ENCODE data around the gene ATG16L1.
"Not testable (repeated sequence)": the region's sequence is repeated elsewhere in the genome, so short reads cannot be mapped to it uniquely, and the experiment has no call there.

The ATG16L1 gene

GRCh38 chr2:233329489-233330135, 78.1 kb downstream of the ATG16L1 start:
- Histone ChIP-seq H3K27me3 (no peaks in the 10 kb centered on the region), H3K4me3 (no peak overlapping the region), H4K20me1 (no peaks in the 10 kb centered on the region), H3K9me3 (replicated peaks in 1 of 11) (peaks cover 0 to 15% (median 7%) of the 10 kb centered on the region in 11 experiments; a peak in 9 of 22 replicates), H3K4me2 (peak overlapping the region; percentile 69 to 93 (median 80)), H3K36me3 (no peaks in the 10 kb centered on the region), H3K27ac (peak overlapping the region in 9 of 11 experiments; percentile 1 to 96 (median 90); a peak in 15 of 22 replicates), H3K4me1 (peaks cover 56 to 87% (median 76%) of the 10 kb centered on the region in 10 experiments), H3K9ac (no peak overlapping the region; a peak in 1 of 22 replicates)
- TF ChIP-seq Cebpa-rat (IDR thresholded peaks at IDR 0.05), result no peak

- Histone ChIP-seq H3K36me3 (no peaks in the 10 kb centered on the region), H3K4me3 (peak overlapping the region in 5 of 10 experiments; percentile 6 to 38 (median 11); a peak in 4 of 20 replicates), H3K4me1 (peaks cover 55 to 89% (median 70%) of the 10 kb centered on the region in 10 experiments), H3K4me2 (peak overlapping the region; percentile 77 to 96 (median 88)), H3K9ac (peak overlapping the region; percentile 15 to 80 (median 66); a peak in 19 of 22 replicates), H3K9me3 (replicated peaks in 1 of 11) (peaks cover 0 to 16% (median 7%) of the 10 kb centered on the region in 11 experiments; a peak in 9 of 22 replicates), H3K27ac (peak overlapping the region; percentile 74 to 96 (median 83)), H3K27me3 (no peaks in the 10 kb centered on the region), H4K20me1 (no peaks in the 10 kb centered on the region)
- TF ChIP-seq Cebpa-rat (IDR thresholded peaks at IDR 0.05), result peak in 8 of 11 experiments; percentile 55 to 94 (median 78); a peak in 13 of 22 replicates
Measured at GRCh38 chr2:233331536-233331935, 80.1 kb downstream of the ATG16L1 start.

GRCh38 chr2:233332125-233332524, 80.7 kb downstream of the ATG16L1 start:
- TF ChIP-seq Cebpa-rat (IDR thresholded peaks at IDR 0.05), result no peak
- Histone ChIP-seq H3K27me3 (no peaks in the 10 kb centered on the region), H3K4me3 (peak overlapping the region in 4 of 10 experiments; percentile 10 to 38 (median 23); a peak in 5 of 20 replicates), H3K4me1 (peaks cover 55 to 89% (median 74%) of the 10 kb centered on the region in 10 experiments), H4K20me1 (no peaks in the 10 kb centered on the region), H3K9ac (peak overlapping the region; percentile 15 to 80 (median 66); a peak in 21 of 22 replicates), H3K36me3 (no peaks in the 10 kb centered on the region), H3K9me3 (replicated peaks in 1 of 11) (peaks cover 0 to 10% (median under 1%) of the 10 kb centered on the region in 11 experiments; a peak in 8 of 22 replicates), H3K27ac (peak overlapping the region; percentile 60 to 96 (median 82)), H3K4me2 (peak overlapping the region; percentile 77 to 96 (median 88))

- Histone ChIP-seq H3K9me3 (replicated peaks in 1 of 11) (peaks cover 0 to 5% (median 0%) of the 10 kb centered on the region in 11 experiments; a peak in 1 of 22 replicates), H3K4me1 (peaks cover 70 to 96% (median 86%) of the 10 kb centered on the region in 10 experiments), H3K36me3 (no peaks in the 10 kb centered on the region), H4K20me1 (no peaks in the 10 kb centered on the region), H3K4me2 (peak overlapping the region in 10 of 11 experiments; percentile 77 to 96 (median 88); a peak in 20 of 22 replicates), H3K27me3 (no peaks in the 10 kb centered on the region), H3K27ac (peak overlapping the region in 7 of 11 experiments; percentile 25 to 96 (median 92); a peak in 13 of 22 replicates), H3K4me3 (0 out of 20 replicates have a peak overlapping the region, but pooled peaks of 1 of the 10 experiments have one; percentile 15), H3K9ac (peak overlapping the region in 1 of 11 experiments; percentile 78; a peak in 1 of 22 replicates)
- no peak for TF ChIP-seq Cebpa-rat (IDR thresholded peaks at IDR 0.05)
Measured at GRCh38 chr2:233334915-233335314, 83.4 kb downstream of the ATG16L1 start.

- not testable (repeated sequence) for H3K9ac ChIP-seq; H3K36me3 ChIP-seq; H3K9me3 ChIP-seq (replicated peaks in 1 of 11); H3K4me3 ChIP-seq; H3K27me3 ChIP-seq; H4K20me1 ChIP-seq
- peak overlapping the region in 3 of 11 experiments; percentile 92 to 96 (median 93); a peak in 2 of 22 replicates for H3K27ac ChIP-seq
- peaks cover 58 to 84% (median 76%) of the 10 kb centered on the region in 10 experiments for H3K4me1 ChIP-seq
- peak overlapping the region in 4 of 11 experiments; percentile 2 to 73 (median 44); a peak in 1 of 22 replicates for H3K4me2 ChIP-seq
Measured at GRCh38 chr2:233336091-233336490, 84.6 kb downstream of the ATG16L1 start.

- no peaks in the 10 kb centered on the region for H3K27me3 ChIP-seq
- no peaks in the 10 kb centered on the region; a peak in 1 of 22 replicates for H3K36me3 ChIP-seq
- peak overlapping the region in 8 of 11 experiments; percentile 35 to 73 (median 56); a peak in 11 of 22 replicates for H3K4me2 ChIP-seq
- peaks cover 55 to 80% (median 72%) of the 10 kb centered on the region in 10 experiments for H3K4me1 ChIP-seq
- H3K9me3 ChIP-seq (replicated peaks in 1 of 11), result peaks cover 0 to 13% (median 8%) of the 10 kb centered on the region in 11 experiments; a peak in 16 of 22 replicates
- no peak overlapping the region for H3K9ac ChIP-seq
- no peak overlapping the region; a peak in 1 of 22 replicates for H3K27ac ChIP-seq
- no peaks in the 10 kb centered on the region for H4K20me1 ChIP-seq
- no peak overlapping the region for H3K4me3 ChIP-seq
- no peak for TF ChIP-seq Cebpa-rat (IDR thresholded peaks at IDR 0.05)
Measured at GRCh38 chr2:233336541-233336940, 85.1 kb downstream of the ATG16L1 start.

- peak overlapping the region in 2 of 11 experiments; percentile 16 to 45; a peak in 2 of 22 replicates for H3K27ac ChIP-seq
Measured at GRCh38 chr2:233338046-233338445, 86.6 kb downstream of the ATG16L1 start.

GRCh38 chr2:233338812-233339368, 87.4 kb downstream of the ATG16L1 start:
- no peak for TF ChIP-seq Cebpa-rat (IDR thresholded peaks at IDR 0.05)
- peaks cover 0 to 14% (median 9%) of the 10 kb centered on the region in 11 experiments; a peak in 16 of 22 replicates for H3K9me3 ChIP-seq (replicated peaks in 1 of 11)
- no peaks in the 10 kb centered on the region for H4K20me1 ChIP-seq
- H3K27me3 ChIP-seq, result no peaks in the 10 kb centered on the region
- H3K36me3 ChIP-seq, result no peaks in the 10 kb centered on the region; a peak in 1 of 22 replicates
- peak overlapping the region in 1 of 11 experiments; percentile 2; a peak in 1 of 22 replicates for H3K27ac ChIP-seq
- H3K4me1 ChIP-seq, result peaks cover 32 to 70% (median 64%) of the 10 kb centered on the region in 10 experiments
- no peak overlapping the region for H3K9ac ChIP-seq
- H3K4me3 ChIP-seq, result no peak overlapping the region
- H3K4me2 ChIP-seq, result peak overlapping the region; percentile 35 to 73 (median 55); a peak in 21 of 22 replicates

More at GRCh38 chr2:233338046-233338445, 86.6 kb downstream of the ATG16L1 start:
- Histone ChIP-seq H3K9me3 (replicated peaks in 1 of 11) (peaks cover 0 to 14% (median 9%) of the 10 kb centered on the region in 11 experiments; a peak in 16 of 22 replicates), H3K4me2 (peak overlapping the region; percentile 35 to 73 (median 55); a peak in 18 of 22 replicates), H3K4me1 (peaks cover 41 to 78% (median 70%) of the 10 kb centered on the region in 10 experiments), H3K27me3 (no peaks in the 10 kb centered on the region), H3K9ac (no peak overlapping the region), H3K4me3 (no peak overlapping the region), H4K20me1 (no peaks in the 10 kb centered on the region), H3K36me3 (no peaks in the 10 kb centered on the region; a peak in 1 of 22 replicates)
- no peak for TF ChIP-seq Cebpa-rat (IDR thresholded peaks at IDR 0.05)
